ENCODE data around the gene ANKRD63. TPM values are rescaled to one million over a fixed set of nuclear protein-coding genes. Genes with fewer than 3 reads are reported as not detected.

ANKRD63 gene
- polyA plus RNA-seq, 1 of the 3 experiments (the other 2 are of a cell fraction), result not detected

DNA sequence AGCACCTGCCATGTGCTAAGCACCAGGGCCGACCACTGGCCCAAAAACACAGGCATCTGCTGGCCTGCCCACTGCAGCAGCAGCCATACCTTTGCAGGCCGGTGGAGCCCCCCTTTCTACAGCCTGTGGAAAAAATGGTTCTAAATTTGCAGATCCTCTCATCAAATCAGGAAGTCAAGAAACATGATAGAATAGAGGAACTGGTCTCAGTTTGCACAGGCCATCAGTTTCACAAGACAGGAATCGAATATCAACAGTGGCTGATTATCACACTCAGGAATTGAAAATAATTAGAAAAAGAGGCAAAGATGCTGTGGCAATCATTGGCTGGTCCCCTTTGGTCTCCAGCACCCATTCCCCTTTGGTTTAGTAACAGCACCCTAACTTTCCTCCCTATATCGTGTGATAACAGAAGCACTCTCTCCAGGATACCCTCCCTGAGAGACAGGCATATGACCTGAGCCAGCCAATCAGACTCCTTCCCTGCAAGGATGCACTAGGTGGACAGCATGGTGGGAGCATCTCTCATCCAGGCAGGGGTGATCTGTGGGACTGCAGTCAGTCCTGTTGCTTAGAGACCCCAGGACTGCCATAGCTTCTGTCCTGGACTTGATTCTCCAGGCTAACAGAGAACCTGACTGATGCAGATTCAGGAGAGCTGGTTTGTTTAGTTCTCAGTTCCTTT, 47.5 kb downstream of the ANKRD63 start:
- TF ChIP-seq, protein P1, sequence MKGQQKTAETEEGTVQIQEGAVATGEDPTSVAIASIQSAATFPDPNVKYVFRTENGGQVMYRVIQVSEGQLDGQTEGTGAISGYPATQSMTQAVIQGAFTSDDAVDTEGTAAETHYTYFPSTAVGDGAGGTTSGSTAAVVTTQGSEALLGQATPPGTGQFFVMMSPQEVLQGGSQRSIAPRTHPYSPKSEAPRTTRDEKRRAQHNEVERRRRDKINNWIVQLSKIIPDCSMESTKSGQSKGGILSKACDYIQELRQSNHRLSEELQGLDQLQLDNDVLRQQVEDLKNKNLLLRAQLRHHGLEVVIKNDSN (IDR thresholded peaks at IDR 0.05; ENCODE audit: borderline replicate concordance, low read depth), result peak; percentile 35; the same call in 1 of the 2 replicates
- TF ChIP-seq FOXM1 (IDR thresholded peaks at IDR 0.05; ENCODE audit: low read depth), result no peak
- Histone ChIP-seq H3K9me2 (no peaks in the 10 kb centered on the region), H3K27me3 (ENCODE audit: insufficient read depth) (no peaks in the 10 kb centered on the region), H3K4me2 (no peak overlapping the region), H3K79me2 (ENCODE audit: insufficient read depth) (no peaks in the 10 kb centered on the region), H3K9me3 (no peaks in the 10 kb centered on the region), H3K9ac (no peak overlapping the region), H3K4me1 (ENCODE audit: control insufficient read depth in 1 of 2, insufficient read depth in 2 of 2, low read depth in 1 of 2, low read length in 1 of 2) (peaks cover 5 to 27% of the 10 kb centered on the region in 2 experiments; a peak in 2 of 4 replicates), H3K4me3 (ENCODE audit: low read depth in 2 of 2, low read length in 1 of 2) (no peak overlapping the region), H3K27ac (ENCODE audit: low read depth in 2 of 2, low read length in 1 of 2) (no peak overlapping the region), H2AFZ (ENCODE audit: low read depth) (no peak overlapping the region), H3F3A (replicated peaks; ENCODE audit: insufficient read depth) (peaks cover 4% of the 10 kb centered on the region), H3K36me3 (replicated peaks in 1 of 2; ENCODE audit: control insufficient read depth in 1 of 2, insufficient read depth in 2 of 2, low read length in 1 of 2) (no peaks in the 10 kb centered on the region), H4K20me1 (ENCODE audit: insufficient read depth) (peaks cover 5% of the 10 kb centered on the region; the same call in 1 of the 2 replicates)
- ChIA-PET CTCF (interaction anchor here (1.4 to 34.5 kb wide), 3 partner anchors 10 to 35 kb away, joined by 3 to 720 read pairs (median 9); no protein-coding TSS in a partner anchor), POLR2A (no interaction called here)
- 100% methylated on average over 3 of the region's 4 CpGs for WGBS (ENCODE audit: low lambda C conversion rate)
- DNase-seq, result peak; percentile 59

DNA sequence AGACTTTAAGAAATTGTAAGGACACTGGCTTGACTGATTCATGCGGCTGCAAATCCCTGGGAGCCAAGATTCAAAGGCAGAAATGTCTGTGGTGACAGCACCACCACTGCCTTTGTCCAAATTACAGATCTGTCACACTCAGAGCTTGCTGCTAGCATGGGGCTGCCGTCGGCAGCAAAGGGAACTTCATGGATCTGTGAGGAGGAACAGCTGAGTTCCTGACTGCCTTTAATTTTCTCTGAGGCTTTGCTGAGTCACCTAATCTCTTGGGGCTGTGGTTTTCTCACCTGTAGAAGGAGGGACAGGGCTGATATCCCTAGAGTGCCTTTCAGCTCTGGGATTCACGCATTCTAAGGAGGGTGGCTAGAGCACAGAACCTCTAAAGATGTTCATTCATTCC, 48.1 kb downstream of the ANKRD63 start:
- Histone ChIP-seq H3K9ac (no peak overlapping the region), H3K4me3 (ENCODE audit: low read depth in 2 of 2, low read length in 1 of 2) (no peak overlapping the region), H3K4me2 (no peak overlapping the region), H4K20me1 (ENCODE audit: insufficient read depth) (peaks cover 4% of the 10 kb centered on the region; the same call in 1 of the 2 replicates), H3K36me3 (replicated peaks in 1 of 2; ENCODE audit: control insufficient read depth in 1 of 2, insufficient read depth in 2 of 2, low read length in 1 of 2) (no peaks in the 10 kb centered on the region), H3F3A (replicated peaks; ENCODE audit: insufficient read depth) (peaks cover 4% of the 10 kb centered on the region), H3K9me3 (no peaks in the 10 kb centered on the region), H3K9me2 (no peaks in the 10 kb centered on the region), H3K4me1 (ENCODE audit: control insufficient read depth in 1 of 2, insufficient read depth in 2 of 2, low read depth in 1 of 2, low read length in 1 of 2) (peaks cover 5 to 21% of the 10 kb centered on the region in 2 experiments; a peak in 2 of 4 replicates), H3K79me2 (ENCODE audit: insufficient read depth) (no peaks in the 10 kb centered on the region), H3K27ac (ENCODE audit: low read depth in 2 of 2, low read length in 1 of 2) (no peak overlapping the region), H2AFZ (ENCODE audit: low read depth) (no peak overlapping the region), H3K27me3 (ENCODE audit: insufficient read depth) (no peaks in the 10 kb centered on the region)
- TF ChIP-seq GABPA (IDR thresholded peaks at IDR 0.05; ENCODE audit: low read depth), result no peak
- no peak for TF ChIP-seq JUND (IDR thresholded peaks at IDR 0.05)
- no peak for TF ChIP-seq RAD21 (IDR thresholded peaks at IDR 0.05; ENCODE audit: low read length)
- TF ChIP-seq RXRA (IDR thresholded peaks at IDR 0.05; ENCODE audit: borderline replicate concordance, low read depth), result no peak
- no peak for TF ChIP-seq EP300 (IDR thresholded peaks at IDR 0.05; ENCODE audit: borderline replicate concordance in 1 of 2, low read depth in 1 of 2, low read length in 1 of 2)
- CTCF ChIA-PET, result interaction anchor here (0.7 to 34.5 kb wide), 4 partner anchors 9 to 51 kb away, joined by 3 to 720 read pairs (median 6); no protein-coding TSS in a partner anchor
- POLR2A ChIA-PET, result no interaction called here
- no peak for DNase-seq
- 93% methylated on average over 4 of the region's 4 CpGs for WGBS (ENCODE audit: low lambda C conversion rate)

DNA sequence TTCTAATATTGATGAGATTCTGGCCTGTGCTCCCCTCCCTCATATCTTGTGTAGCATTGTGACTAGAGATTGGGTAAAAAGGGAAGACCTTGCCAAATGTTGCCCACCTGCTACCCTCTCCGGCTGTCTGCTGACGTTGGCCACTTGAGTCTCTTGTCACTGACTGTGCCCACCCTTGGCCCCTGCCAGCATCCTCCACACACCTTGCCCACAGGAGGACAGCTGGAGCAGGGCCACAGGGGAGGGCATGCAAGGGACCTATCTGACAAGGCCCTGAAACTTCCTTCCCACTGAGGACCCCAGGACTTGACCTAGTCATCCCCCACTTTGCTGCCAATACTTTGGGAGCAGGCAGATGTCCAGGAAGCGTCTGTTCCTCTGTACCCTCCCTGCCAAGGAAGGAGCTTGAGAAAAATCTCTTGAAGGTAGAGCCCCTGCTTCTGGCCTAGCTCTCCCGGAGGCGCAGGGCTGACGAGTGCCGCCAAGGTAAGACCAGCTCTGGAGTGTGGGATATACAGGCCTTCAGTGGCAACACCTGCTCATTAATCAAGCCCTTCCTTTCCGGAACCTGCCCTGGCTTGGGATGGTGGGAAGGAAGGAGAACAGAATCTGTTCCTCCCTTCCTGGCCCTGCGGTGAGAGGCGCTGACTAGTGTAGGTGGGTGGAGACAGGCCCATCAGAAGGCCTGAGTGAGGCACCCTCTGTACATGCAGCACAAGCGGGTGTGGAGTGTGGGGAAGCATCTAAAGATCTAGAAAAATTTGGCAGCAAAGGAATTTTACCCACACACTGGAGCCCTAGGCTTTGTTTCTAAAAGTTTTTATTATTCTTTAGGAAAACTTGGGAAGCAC, 48.9 kb downstream of the ANKRD63 start:
- H3K36me3 ChIP-seq (replicated peaks in 1 of 2; ENCODE audit: control insufficient read depth in 1 of 2, insufficient read depth in 2 of 2, low read length in 1 of 2), result no peaks in the 10 kb centered on the region
- CTCF ChIA-PET, result interaction anchor here (0.7 to 34.5 kb wide), 5 partner anchors 8 to 145 kb away, joined by 3 to 720 read pairs (median 3); no protein-coding TSS in a partner anchor
- H3F3A ChIP-seq (replicated peaks; ENCODE audit: insufficient read depth), result peaks cover 4% of the 10 kb centered on the region
- no peak overlapping the region for H3K4me3 ChIP-seq (ENCODE audit: low read depth in 2 of 2, low read length in 1 of 2)
- peaks cover 4 to 13% of the 10 kb centered on the region in 2 experiments; a peak in 2 of 4 replicates for H3K4me1 ChIP-seq (ENCODE audit: control insufficient read depth in 1 of 2, insufficient read depth in 2 of 2, low read depth in 1 of 2, low read length in 1 of 2)
- no peak overlapping the region for H2AFZ ChIP-seq (ENCODE audit: low read depth)
- 96% methylated on average over 11 of the region's 11 CpGs for WGBS (ENCODE audit: low lambda C conversion rate)
- H3K9me2 ChIP-seq, result no peaks in the 10 kb centered on the region
- no peak overlapping the region for H3K4me2 ChIP-seq
- H3K27me3 ChIP-seq (ENCODE audit: insufficient read depth), result no peaks in the 10 kb centered on the region
- POLR2A ChIA-PET, result no interaction called here
- no peaks in the 10 kb centered on the region for H3K79me2 ChIP-seq (ENCODE audit: insufficient read depth)
- H3K27ac ChIP-seq (ENCODE audit: low read depth in 2 of 2, low read length in 1 of 2), result no peak overlapping the region
- H3K9me3 ChIP-seq, result no peaks in the 10 kb centered on the region
- no peak for DNase-seq
- no peaks in the 10 kb centered on the region for H4K20me1 ChIP-seq (ENCODE audit: insufficient read depth)
- no peak overlapping the region for H3K9ac ChIP-seq
- TF ChIP-seq FOXM1 (IDR thresholded peaks at IDR 0.05; ENCODE audit: low read depth) (no peak), TCF12 (IDR thresholded peaks at IDR 0.05) (no peak), MXI1 (IDR thresholded peaks at IDR 0.05; ENCODE audit: low read depth, low read length) (no peak), ELF1 (IDR thresholded peaks at IDR 0.05) (no peak)
- TF ChIP-seq, protein P2, sequence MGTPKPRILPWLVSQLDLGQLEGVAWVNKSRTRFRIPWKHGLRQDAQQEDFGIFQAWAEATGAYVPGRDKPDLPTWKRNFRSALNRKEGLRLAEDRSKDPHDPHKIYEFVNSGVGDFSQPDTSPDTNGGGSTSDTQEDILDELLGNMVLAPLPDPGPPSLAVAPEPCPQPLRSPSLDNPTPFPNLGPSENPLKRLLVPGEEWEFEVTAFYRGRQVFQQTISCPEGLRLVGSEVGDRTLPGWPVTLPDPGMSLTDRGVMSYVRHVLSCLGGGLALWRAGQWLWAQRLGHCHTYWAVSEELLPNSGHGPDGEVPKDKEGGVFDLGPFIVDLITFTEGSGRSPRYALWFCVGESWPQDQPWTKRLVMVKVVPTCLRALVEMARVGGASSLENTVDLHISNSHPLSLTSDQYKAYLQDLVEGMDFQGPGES (IDR thresholded peaks at IDR 0.05; ENCODE audit: low read depth, low read length), result no peak
- TF ChIP-seq, protein P3, sequence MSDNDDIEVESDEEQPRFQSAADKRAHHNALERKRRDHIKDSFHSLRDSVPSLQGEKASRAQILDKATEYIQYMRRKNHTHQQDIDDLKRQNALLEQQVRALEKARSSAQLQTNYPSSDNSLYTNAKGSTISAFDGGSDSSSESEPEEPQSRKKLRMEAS (IDR thresholded peaks at IDR 0.05; ENCODE audit: low read depth), result no peak
- TF ChIP-seq, protein P4, sequence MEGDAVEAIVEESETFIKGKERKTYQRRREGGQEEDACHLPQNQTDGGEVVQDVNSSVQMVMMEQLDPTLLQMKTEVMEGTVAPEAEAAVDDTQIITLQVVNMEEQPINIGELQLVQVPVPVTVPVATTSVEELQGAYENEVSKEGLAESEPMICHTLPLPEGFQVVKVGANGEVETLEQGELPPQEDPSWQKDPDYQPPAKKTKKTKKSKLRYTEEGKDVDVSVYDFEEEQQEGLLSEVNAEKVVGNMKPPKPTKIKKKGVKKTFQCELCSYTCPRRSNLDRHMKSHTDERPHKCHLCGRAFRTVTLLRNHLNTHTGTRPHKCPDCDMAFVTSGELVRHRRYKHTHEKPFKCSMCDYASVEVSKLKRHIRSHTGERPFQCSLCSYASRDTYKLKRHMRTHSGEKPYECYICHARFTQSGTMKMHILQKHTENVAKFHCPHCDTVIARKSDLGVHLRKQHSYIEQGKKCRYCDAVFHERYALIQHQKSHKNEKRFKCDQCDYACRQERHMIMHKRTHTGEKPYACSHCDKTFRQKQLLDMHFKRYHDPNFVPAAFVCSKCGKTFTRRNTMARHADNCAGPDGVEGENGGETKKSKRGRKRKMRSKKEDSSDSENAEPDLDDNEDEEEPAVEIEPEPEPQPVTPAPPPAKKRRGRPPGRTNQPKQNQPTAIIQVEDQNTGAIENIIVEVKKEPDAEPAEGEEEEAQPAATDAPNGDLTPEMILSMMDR (IDR thresholded peaks at IDR 0.05), result no peak

Data from SK-N-SH (cell line).